Measurements from ENCODE around the gene DDX3X. TPM values are rescaled to one million over a fixed set of nuclear protein-coding genes. Genes with fewer than 3 reads are reported as not detected.

Gene DDX3X
- total and polyA plus RNA-seq, 2 of the 13 experiments (the other 11 are each of a cell fraction or from before 2014, with no cell fraction given) = 53.5 to 239 TPM

GRCh38 chrX:41377624-41378023 is 43.7 kb downstream of the DDX3X start (continued):
- no peak for TF ChIP-seq MAFG (CRISPR knock-in tag; IDR thresholded peaks at IDR 0.05)
- no peak for TF ChIP-seq ZNF7 (CRISPR knock-in tag; IDR thresholded peaks at IDR 0.05)
- no peak for TF ChIP-seq NFKB2 (CRISPR knock-in tag; IDR thresholded peaks at IDR 0.05; ENCODE audit: borderline replicate concordance)

- FAIRE-seq = peak; percentile 91
- intact Hi-C loops (cut with micrococcal nuclease; ENCODE audit: unreplicated experiment) = loop anchor here (5.0 kb wide), 1 partner anchor 49 kb away; the partner anchor contains the start of gene DDX3X
- CTCF ChIA-PET (ENCODE audit: low intra/inter-chr PET ratio, low total read pairs) = no interaction called here
- TF ChIP-seq XRCC5 (optimal IDR thresholded peaks at IDR 0.05; ENCODE audit: low read length) (peak; percentile 35), ZNF253 (CRISPR knock-in tag; IDR thresholded peaks at IDR 0.05; ENCODE audit: borderline replicate concordance) (no peak), MATR3 (CRISPR knock-in tag; IDR thresholded peaks at IDR 0.05) (no peak), ZNF567 (CRISPR knock-in tag; IDR thresholded peaks at IDR 0.05; ENCODE audit: borderline replicate concordance) (no peak), SIX1 (CRISPR knock-in tag; IDR thresholded peaks at IDR 0.05; ENCODE audit: borderline replicate concordance) (no peak; the same call in 1 of the 2 replicates), CBX2 (IDR thresholded peaks at IDR 0.05; ENCODE audit: low read depth, low read length) (no peak), CBX2 (CRISPR knock-in tag; IDR thresholded peaks at IDR 0.05; ENCODE audit: low read depth) (no peak), ARID3A (IDR thresholded peaks at IDR 0.05; ENCODE audit: low read depth, low read length) (no peak), NR3C1 (CRISPR knock-in tag; IDR thresholded peaks at IDR 0.05) (no peak), TFAP4 (IDR thresholded peaks at IDR 0.05; ENCODE audit: borderline replicate concordance, low read depth) (peak; percentile 21; the same call in 1 of the 2 replicates), EZH2 (conservative IDR thresholded peaks at IDR 0.05; ENCODE audit: low read depth, low read length) (no peak), GABPB1 (CRISPR knock-in tag; IDR thresholded peaks at IDR 0.05) (peak; percentile 17; the same call in 1 of the 2 replicates), ZNF598 (CRISPR knock-in tag; IDR thresholded peaks at IDR 0.05; ENCODE audit: borderline replicate concordance) (no peak), KDM2A (CRISPR knock-in tag; IDR thresholded peaks at IDR 0.05; ENCODE audit: borderline replicate concordance, low read depth) (peak; percentile 34; the same call in 1 of the 2 replicates), KLF6 (CRISPR knock-in tag; IDR thresholded peaks at IDR 0.05) (no peak)
These were observed 47.7 kb downstream of the DDX3X start for GRCh38 chrX:41381685-41382084.

More at GRCh38 chrX:41381685-41382084, 47.7 kb downstream of the DDX3X start:
- POLR2A ChIA-PET = interaction anchor here (1.0 to 2.4 kb wide), 4 partner anchors 8 to 60 kb away, joined by 3 to 9 read pairs (median 4); partner anchors contain the start of gene DDX3X
- Histone ChIP-seq H4K20me1 (ENCODE audit: insufficient read depth, low read length) (no peaks in the 10 kb centered on the region), H3K27me3 (ENCODE audit: control insufficient read depth in 1 of 2, insufficient read depth in 2 of 2, low read length in 2 of 2) (no peaks in the 10 kb centered on the region), H3K4me2 (ENCODE audit: low read depth, low read length) (peak overlapping the region; percentile 27; the same call in 1 of the 2 replicates), H3K27ac (ENCODE audit: extremely low read length, insufficient read depth, low read length) (peak overlapping the region; percentile 78), H3K9ac (ENCODE audit: insufficient read depth, low read depth, low read length) (no peak overlapping the region), H3K4me3 (replicated peaks in 1 of 3; ENCODE audit: insufficient read depth in 1 of 3, low read depth in 2 of 3, low read length in 3 of 3) (no peak overlapping the region), H2AFZ (ENCODE audit: low read length) (no peak overlapping the region), H3K79me2 (ENCODE audit: insufficient read depth, low read length) (no peaks in the 10 kb centered on the region), H3K36me3 (replicated peaks in 1 of 2; ENCODE audit: control insufficient read depth in 1 of 2, insufficient read depth in 2 of 2, low read length in 2 of 2) (no peaks in the 10 kb centered on the region), H3K9me3 (ENCODE audit: low read length) (no peaks in the 10 kb centered on the region), H3K4me1 (ENCODE audit: insufficient read depth, low read length) (peaks cover 68% of the 10 kb centered on the region)
- peak; percentile 89 for DNase-seq (ENCODE audit: low spot score)
- WGBS (ENCODE audit: low lambda C conversion rate) = 0% methylated on average over 1 of the region's 5 CpGs
- no TSS peak for BruUV-seq (replicated peaks)
- peak; percentile 97 for ATAC-seq
- in situ Hi-C loops (cut with HindIII; ENCODE audit: extremely low pct_ligation_motif_present, low pct_unique_long_range_greater_than_20kb) = no loop called here

All from HepG2 (cell line).